Measurements from ENCODE around the gene BICD2. TPM values are rescaled to one million over a fixed set of nuclear protein-coding genes. Genes with fewer than 3 reads are reported as not detected.
"Not testable (repeated sequence)": the region's sequence is repeated elsewhere in the genome, so short reads cannot be mapped to it uniquely, and the experiment has no call there.

The BICD2 gene
- total RNA-seq: 10 to 100 TPM; 36.2 to 46.7 (median 41.6) TPM

GRCh38 chr9:92764381-92764987 lies at the start of gene BICD2:
BICD2 (minus strand) TSS chr9:92764833; CDS start chr9:92764744, 89 bp downstream.
- H3K36me3 ChIP-seq: no peaks in the 10 kb centered on the region
- no peak for DNase-seq (ENCODE audit: low spot score in 2 of 2)
- peak within 1 kb of the TSS; percentile 91 to 97 (median 93) for H3K4me3 ChIP-seq
- peak within 1 kb of the TSS; percentile 98 to 100 (median 98) for H3K27ac ChIP-seq
- H3K9me3 ChIP-seq: no peaks in the 10 kb centered on the region
- 0 to 1% methylated on average over 6 to 33 of the region's 74 CpGs for WGBS, 2 donors
- H3K4me1 ChIP-seq: peaks cover 0 to 50% (median 39%) of the 10 kb centered on the region in 4 donors
- no peaks in the 10 kb centered on the region for H3K27me3 ChIP-seq
- TF ChIP-seq POLR2A (IDR thresholded peaks at IDR 0.05) (peak in 1 of 2 donors; percentile 19), CTCF (IDR thresholded peaks at IDR 0.05) (no peak), EP300 (IDR thresholded peaks at IDR 0.05) (no peak)

- peak overlapping the region in 1 of 4 donors; percentile 31 for H3K4me3 ChIP-seq
- peaks cover 0 to 32% (median 27%) of the 10 kb centered on the region in 4 donors for H3K4me1 ChIP-seq
- DNase-seq (ENCODE audit: low spot score in 2 of 2); H3K27ac ChIP-seq; H3K36me3 ChIP-seq; H3K9me3 ChIP-seq: not testable (repeated sequence)
- peaks cover 6 to 100% of the 10 kb centered on the region in 2 donors for H3K27me3 ChIP-seq
- 11 to 13% methylated on average over 23 to 32 of the region's 34 CpGs for WGBS, 2 donors
These were observed 45.1 kb upstream of the BICD2 start for GRCh38 chr9:92809629-92810326.

- Histone ChIP-seq H3K4me1 (peaks cover 0 to 32% (median 27%) of the 10 kb centered on the region in 4 donors), H3K36me3 (no peaks in the 10 kb centered on the region), H3K4me3 (peak overlapping the region in 3 of 4 donors; percentile 24 to 34 (median 31)), H3K27me3 (peaks cover 6 to 100% of the 10 kb centered on the region in 2 donors), H3K27ac (no peak overlapping the region), H3K9me3 (no peaks in the 10 kb centered on the region)
- TF ChIP-seq POLR2A (IDR thresholded peaks at IDR 0.05) (no peak), CTCF (IDR thresholded peaks at IDR 0.05) (peak in 3 of 5 experiments; percentile 12 to 29 (median 24)), EP300 (IDR thresholded peaks at IDR 0.05) (peak in 1 of 2 donors; percentile 20)
- DNase-seq (ENCODE audit: low spot score in 2 of 2): peak in 1 of 2 donors; percentile 36
- WGBS, 2 donors: 0 to 1% methylated on average over 6 to 24 of the region's 60 CpGs
These were observed 44.3 kb upstream of the BICD2 start for GRCh38 chr9:92808726-92809451.

GRCh38 chr9:92807757-92808725 lies 43.4 kb upstream of the BICD2 start:
- H3K36me3 ChIP-seq: no peaks in the 10 kb centered on the region
- TF ChIP-seq CTCF (IDR thresholded peaks at IDR 0.05) (no peak), EP300 (IDR thresholded peaks at IDR 0.05) (no peak), POLR2A (IDR thresholded peaks at IDR 0.05) (no peak)
- peak overlapping the region in 2 of 4 donors; percentile 31 to 34 for H3K4me3 ChIP-seq
- DNase-seq (ENCODE audit: low spot score in 2 of 2): no peak
- peaks cover 0 to 32% (median 27%) of the 10 kb centered on the region in 4 donors for H3K4me1 ChIP-seq
- H3K9me3 ChIP-seq: no peaks in the 10 kb centered on the region
- peaks cover 6 to 98% of the 10 kb centered on the region in 2 donors for H3K27me3 ChIP-seq
- 2 to 3% methylated on average over 28 to 44 of the region's 76 CpGs for WGBS, 2 donors
- no peak overlapping the region for H3K27ac ChIP-seq

Measured in tibial nerve (tissue), 4 donors.